Measurements from ENCODE around the gene CUTA.
A peak's percentile ranks its signal among the peaks of the same experiment; 100 is the strongest.

Gene CUTA

DNA sequence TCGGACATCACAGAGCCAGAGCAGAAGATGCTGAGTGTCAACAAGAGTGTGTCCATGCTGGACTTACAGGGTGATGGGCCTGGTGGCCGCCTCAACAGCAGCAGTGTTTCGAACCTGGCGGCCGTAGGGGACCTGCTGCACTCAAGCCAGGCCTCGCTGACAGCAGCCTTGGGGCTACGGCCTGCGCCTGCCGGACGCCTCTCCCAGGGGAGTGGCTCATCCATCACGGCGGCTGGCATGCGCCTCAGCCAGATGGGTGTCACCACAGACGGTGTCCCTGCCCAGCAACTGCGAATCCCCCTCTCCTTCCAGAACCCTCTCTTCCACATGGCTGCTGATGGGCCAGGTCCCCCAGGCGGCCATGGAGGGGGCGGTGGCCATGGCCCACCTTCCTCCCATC lies 25.1 kb upstream of the CUTA start:
- no peak overlapping the region for H3K27ac ChIP-seq
- TF ChIP-seq, protein P1, sequence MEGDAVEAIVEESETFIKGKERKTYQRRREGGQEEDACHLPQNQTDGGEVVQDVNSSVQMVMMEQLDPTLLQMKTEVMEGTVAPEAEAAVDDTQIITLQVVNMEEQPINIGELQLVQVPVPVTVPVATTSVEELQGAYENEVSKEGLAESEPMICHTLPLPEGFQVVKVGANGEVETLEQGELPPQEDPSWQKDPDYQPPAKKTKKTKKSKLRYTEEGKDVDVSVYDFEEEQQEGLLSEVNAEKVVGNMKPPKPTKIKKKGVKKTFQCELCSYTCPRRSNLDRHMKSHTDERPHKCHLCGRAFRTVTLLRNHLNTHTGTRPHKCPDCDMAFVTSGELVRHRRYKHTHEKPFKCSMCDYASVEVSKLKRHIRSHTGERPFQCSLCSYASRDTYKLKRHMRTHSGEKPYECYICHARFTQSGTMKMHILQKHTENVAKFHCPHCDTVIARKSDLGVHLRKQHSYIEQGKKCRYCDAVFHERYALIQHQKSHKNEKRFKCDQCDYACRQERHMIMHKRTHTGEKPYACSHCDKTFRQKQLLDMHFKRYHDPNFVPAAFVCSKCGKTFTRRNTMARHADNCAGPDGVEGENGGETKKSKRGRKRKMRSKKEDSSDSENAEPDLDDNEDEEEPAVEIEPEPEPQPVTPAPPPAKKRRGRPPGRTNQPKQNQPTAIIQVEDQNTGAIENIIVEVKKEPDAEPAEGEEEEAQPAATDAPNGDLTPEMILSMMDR (IDR thresholded peaks at IDR 0.05), result no peak
- H3K9me3 ChIP-seq, result no peaks in the 10 kb centered on the region
- no peak overlapping the region for H3K4me3 ChIP-seq
- peaks cover 22 to 86% (median 60%) of the 10 kb centered on the region in 3 donors for H3K36me3 ChIP-seq
- H3K27me3 ChIP-seq, result no peaks in the 10 kb centered on the region
- intact Hi-C loops (cut with DNase I; ENCODE audit: low total_unique reads), result no loop called here
- DNase-seq, result peak in 1 of 2 donors; percentile 60
- H3K4me1 ChIP-seq, result no peaks in the 10 kb centered on the region

DNA sequence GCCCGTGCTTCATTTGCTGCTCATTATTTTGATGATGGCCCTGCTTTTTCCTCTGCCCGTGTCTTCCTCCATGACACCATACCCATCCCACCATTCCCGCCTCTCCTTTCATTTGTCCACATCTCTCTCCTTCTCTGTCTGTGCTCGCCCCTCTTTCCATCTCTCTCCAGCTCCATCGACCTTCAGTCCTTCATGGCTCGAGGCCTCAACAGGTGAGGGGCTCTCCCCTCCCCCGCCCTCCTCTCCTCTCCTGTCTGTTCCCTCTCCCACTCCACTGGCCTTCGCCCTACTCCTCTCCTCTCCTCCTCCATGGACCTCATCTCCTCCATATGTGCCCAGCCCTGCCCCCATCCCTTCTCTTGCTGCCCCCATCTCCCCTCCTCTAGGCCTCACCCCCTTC lies 24.4 kb upstream of the CUTA start:
- H3K4me3 ChIP-seq, result no peak overlapping the region
- no peaks in the 10 kb centered on the region for H3K4me1 ChIP-seq
- no peaks in the 10 kb centered on the region for H3K27me3 ChIP-seq
- no peak overlapping the region for H3K27ac ChIP-seq
- no peak for DNase-seq
- TF ChIP-seq, protein P1 (IDR thresholded peaks at IDR 0.05), result no peak
- H3K36me3 ChIP-seq, result peaks cover 30 to 86% (median 60%) of the 10 kb centered on the region in 3 donors
- H3K9me3 ChIP-seq, result no peaks in the 10 kb centered on the region
- intact Hi-C loops (cut with DNase I; ENCODE audit: low total_unique reads), result no loop called here

DNA sequence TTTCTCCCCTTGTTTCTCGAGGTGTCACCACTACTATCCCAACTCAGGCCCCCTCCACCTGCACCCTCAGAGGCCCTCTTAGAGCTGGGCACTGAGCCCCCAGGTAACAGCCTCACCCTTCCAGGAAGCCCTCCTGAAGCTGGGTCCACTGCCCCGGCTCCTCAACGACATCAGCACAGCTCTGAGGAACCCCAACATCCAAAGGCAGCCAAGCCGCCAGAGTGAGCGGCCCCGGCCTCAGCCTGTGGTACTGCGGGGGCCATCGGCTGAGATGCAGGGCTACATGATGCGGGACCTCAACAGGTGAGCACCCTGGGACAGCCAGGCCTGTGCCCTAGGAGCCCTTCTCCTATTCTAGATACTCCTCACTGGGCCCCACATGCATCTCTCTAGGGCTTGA lies 23.6 kb upstream of the CUTA start:
- DNase-seq, result no peak
- no peaks in the 10 kb centered on the region for H3K4me1 ChIP-seq
- H3K27ac ChIP-seq, result no peak overlapping the region
- H3K4me3 ChIP-seq, result no peak overlapping the region
- no peaks in the 10 kb centered on the region for H3K9me3 ChIP-seq
- TF ChIP-seq, protein P1 (IDR thresholded peaks at IDR 0.05), result no peak
- no peaks in the 10 kb centered on the region for H3K27me3 ChIP-seq
- intact Hi-C loops (cut with DNase I; ENCODE audit: low total_unique reads), result no loop called here
- peaks cover 36 to 86% (median 60%) of the 10 kb centered on the region in 3 donors for H3K36me3 ChIP-seq

DNA sequence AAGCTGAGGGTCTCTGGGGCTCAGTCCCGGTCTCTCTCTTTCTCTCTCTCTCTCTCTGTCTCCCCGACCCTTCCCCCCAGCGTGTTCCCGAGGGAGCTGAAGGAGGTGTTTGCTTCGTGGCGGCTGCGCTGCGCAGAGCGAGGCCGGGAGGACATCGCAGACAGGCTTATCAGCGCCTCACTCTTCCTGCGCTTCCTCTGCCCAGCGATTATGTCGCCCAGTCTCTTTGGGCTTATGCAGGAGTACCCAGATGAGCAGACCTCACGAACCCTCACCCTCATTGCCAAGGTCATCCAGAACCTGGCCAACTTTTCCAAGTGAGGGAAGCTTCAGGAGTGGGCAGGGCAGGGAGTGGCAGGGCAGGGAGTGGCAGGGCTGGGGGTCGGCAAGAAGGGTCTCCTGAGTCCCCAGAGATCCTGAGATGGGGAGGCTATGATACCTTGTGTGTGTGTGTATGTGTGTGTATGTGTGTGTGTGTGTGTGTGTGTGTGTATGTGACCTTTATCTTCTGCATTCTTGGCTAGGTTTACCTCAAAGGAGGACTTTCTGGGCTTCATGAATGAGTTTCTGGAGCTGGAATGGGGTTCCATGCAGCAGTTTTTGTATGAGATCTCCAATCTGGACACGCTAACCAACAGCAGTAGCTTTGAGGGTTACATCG lies 22.9 kb upstream of the CUTA start:
- intact Hi-C loops (cut with DNase I; ENCODE audit: low total_unique reads), result no loop called here
- peaks cover 43 to 86% (median 65%) of the 10 kb centered on the region in 3 donors for H3K36me3 ChIP-seq
- TF ChIP-seq, protein P1 (IDR thresholded peaks at IDR 0.05), result no peak
- no peaks in the 10 kb centered on the region for H3K4me1 ChIP-seq
- DNase-seq, result peak in 1 of 2 donors; percentile 61
- H3K9me3 ChIP-seq, result no peaks in the 10 kb centered on the region
- no peaks in the 10 kb centered on the region for H3K27me3 ChIP-seq
- no peak overlapping the region for H3K4me3 ChIP-seq
- H3K27ac ChIP-seq, result no peak overlapping the region

DNA sequence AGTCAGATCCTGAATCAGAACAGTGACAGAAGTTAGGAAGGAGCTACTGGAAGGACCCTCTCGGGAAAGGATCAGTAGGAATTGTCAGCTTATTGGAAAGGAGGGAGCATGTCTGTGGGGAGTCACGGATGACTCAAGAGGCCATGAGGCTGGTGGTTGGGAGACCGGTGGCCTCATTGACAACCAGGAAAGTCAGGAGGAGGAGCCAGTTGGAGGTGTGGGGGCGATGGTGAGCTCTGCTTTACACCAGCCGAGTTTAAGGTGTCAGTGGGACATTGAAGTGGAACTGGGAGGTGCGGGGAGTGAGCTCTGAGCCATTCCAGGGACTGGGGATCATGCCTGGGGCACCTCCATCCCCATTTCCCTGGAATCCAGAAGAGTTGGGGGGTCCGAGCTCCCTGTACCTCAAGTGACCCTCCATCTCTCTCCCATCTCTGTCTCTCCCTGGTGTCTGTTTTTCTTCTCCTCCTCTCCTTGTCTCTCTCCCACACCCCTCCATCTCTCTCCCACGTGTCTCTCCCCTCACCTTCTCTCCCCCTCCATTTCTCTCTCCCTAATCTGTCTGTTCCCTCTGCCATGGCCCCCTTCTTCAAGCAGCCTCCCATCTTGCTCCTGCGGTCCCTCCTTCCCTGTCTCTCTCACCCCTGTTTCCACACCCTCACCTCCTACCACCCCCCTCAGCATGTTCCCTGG lies 22.2 kb upstream of the CUTA start:
- TF ChIP-seq, protein P1 (IDR thresholded peaks at IDR 0.05), result no peak
- Histone ChIP-seq H3K27ac (no peak overlapping the region), H3K27me3 (no peaks in the 10 kb centered on the region), H3K9me3 (no peaks in the 10 kb centered on the region), H3K36me3 (peaks cover 45 to 90% (median 69%) of the 10 kb centered on the region in 3 donors), H3K4me3 (no peak overlapping the region), H3K4me1 (no peaks in the 10 kb centered on the region)
- DNase-seq, result no peak
- intact Hi-C loops (cut with DNase I; ENCODE audit: low total_unique reads), result no loop called here

All from tibial artery (tissue), 4 donors.